Activated T-helper 17 cell treated with anti-CD3 and anti-CD28 coated beads, Interleukin-2, amount 50 U/mL, for 72 hours (primary cell): ENCODE measurements around the gene SP7. TPM values are rescaled to one million over a fixed set of nuclear protein-coding genes. Genes with fewer than 3 reads are reported as not detected.
"Not testable (repeated sequence)": the region's sequence is repeated elsewhere in the genome, so short reads cannot be mapped to it uniquely, and the experiment has no call there.

Source experiments
- ATAC-seq: fragments of 150-1000 bp; cut with Tn5 transposase; replicated peaks from 2 replicates; pipeline ENCODE4 v1.10.0; 2021; ENCODE audit warnings: mild to moderate bottlenecking, moderate library complexity
- H3K27ac Mint-ChIP-seq: one replicate; pipeline ENCODE4 v1.8.0; 2022; ENCODE audit warnings: mixed read lengths
- H3K27me3 Mint-ChIP-seq: one replicate; pipeline ENCODE4 v1.8.0; 2022; ENCODE audit warnings: mixed read lengths
- H3K36me3 Mint-ChIP-seq: one replicate; pipeline ENCODE4 v1.8.0; 2022; ENCODE audit warnings: low read depth, mild to moderate bottlenecking, mixed read lengths
- H3K4me1 Mint-ChIP-seq: one replicate; pipeline ENCODE4 v1.8.0; 2022; ENCODE audit warnings: mixed read lengths
- H3K4me3 Mint-ChIP-seq: one replicate; pipeline ENCODE4 v1.8.0; 2022; ENCODE audit warnings: mild to moderate bottlenecking, mixed read lengths
- H3K9me3 Mint-ChIP-seq: one replicate; pipeline ENCODE4 v1.8.0; 2022; ENCODE audit warnings: mixed read lengths
- total RNA-seq, 2 donors: library from RNA; stranded (reverse); gene quantifications; one replicate each; pipeline ENCODE4 v1.2.3, GENCODE V29; 2022

Gene SP7
- total RNA-seq, 2 donors from 2014 or later: not detected

GRCh38 chr12:53320352-53321195 lies 15.6 kb downstream of the SP7 start:
- peak overlapping the region; percentile 93 for H3K27ac Mint-ChIP-seq
- H3K4me1 Mint-ChIP-seq: peaks cover 35% of the 10 kb centered on the region
- ATAC-seq: no peak
- H3K36me3 Mint-ChIP-seq: peaks cover 45% of the 10 kb centered on the region
- H3K9me3 Mint-ChIP-seq: no peaks in the 10 kb centered on the region
- peak overlapping the region; percentile 93 for H3K4me3 Mint-ChIP-seq
- no peaks in the 10 kb centered on the region for H3K27me3 Mint-ChIP-seq

GRCh38 chr12:53313996-53314395 lies 22.2 kb downstream of the SP7 start:
- no peak for ATAC-seq
- Mint-ChIP-seq H3K27ac (peak overlapping the region; percentile 53), H3K4me1 (peaks cover 5% of the 10 kb centered on the region), H3K4me3 (no peak overlapping the region), H3K9me3 (no peaks in the 10 kb centered on the region), H3K36me3 (peaks cover 80% of the 10 kb centered on the region), H3K27me3 (no peaks in the 10 kb centered on the region)

- no peaks in the 10 kb centered on the region for H3K4me1 Mint-ChIP-seq
- no peak overlapping the region for H3K4me3 Mint-ChIP-seq
- no peaks in the 10 kb centered on the region for H3K27me3 Mint-ChIP-seq
- peaks cover 81% of the 10 kb centered on the region for H3K36me3 Mint-ChIP-seq
- ATAC-seq: no peak
- no peaks in the 10 kb centered on the region for H3K9me3 Mint-ChIP-seq
- peak overlapping the region; percentile 9 for H3K27ac Mint-ChIP-seq
Observed at GRCh38 chr12:53308276-53308675, 27.9 kb downstream of the SP7 start.

- H3K4me3 Mint-ChIP-seq: no peak overlapping the region
- peaks cover 8% of the 10 kb centered on the region for H3K4me1 Mint-ChIP-seq
- peaks cover 93% of the 10 kb centered on the region for H3K36me3 Mint-ChIP-seq
- no peaks in the 10 kb centered on the region for H3K27me3 Mint-ChIP-seq
- H3K9me3 Mint-ChIP-seq: no peaks in the 10 kb centered on the region
- no peak for ATAC-seq
- H3K27ac Mint-ChIP-seq: no peak overlapping the region
Observed at GRCh38 chr12:53306826-53307225, 29.3 kb downstream of the SP7 start.

GRCh38 chr12:53302903-53303302 lies 33.3 kb downstream of the SP7 start:
- H3K27ac Mint-ChIP-seq: peak overlapping the region; percentile 93
- H3K4me3 Mint-ChIP-seq: peak overlapping the region; percentile 95
- H3K4me1 Mint-ChIP-seq: peaks cover 37% of the 10 kb centered on the region
- peaks cover 96% of the 10 kb centered on the region for H3K36me3 Mint-ChIP-seq
- ATAC-seq: no peak
- no peaks in the 10 kb centered on the region for H3K9me3 Mint-ChIP-seq
- no peaks in the 10 kb centered on the region for H3K27me3 Mint-ChIP-seq

- H3K4me1 Mint-ChIP-seq: peaks cover 43% of the 10 kb centered on the region
- ATAC-seq: peak; percentile 20
- H3K27me3 Mint-ChIP-seq: no peaks in the 10 kb centered on the region
- H3K9me3 Mint-ChIP-seq: no peaks in the 10 kb centered on the region
- peak overlapping the region; percentile 95 for H3K4me3 Mint-ChIP-seq
- peak overlapping the region; percentile 93 for H3K27ac Mint-ChIP-seq
- peaks cover 96% of the 10 kb centered on the region for H3K36me3 Mint-ChIP-seq
Observed at GRCh38 chr12:53300187-53300586, 36.0 kb downstream of the SP7 start.

GRCh38 chr12:53299454-53300180 lies 36.5 kb downstream of the SP7 start, which contains the start of gene MYG1:
Gene MYG1, plus strand, starts transcription at chr12:53299695. Its CDS starts 43 bp downstream, at chr12:53299738.
- peak within 1 kb of the TSS; percentile 93 for H3K27ac Mint-ChIP-seq
- peaks cover 43% of the 10 kb centered on the region for H3K4me1 Mint-ChIP-seq
- peak; percentile 85 for ATAC-seq
- H3K4me3 Mint-ChIP-seq: peak within 1 kb of the TSS; percentile 95
- peaks cover 97% of the 10 kb centered on the region for H3K36me3 Mint-ChIP-seq
- H3K27me3 Mint-ChIP-seq: no peaks in the 10 kb centered on the region
- no peaks in the 10 kb centered on the region for H3K9me3 Mint-ChIP-seq

- ATAC-seq: peak; percentile 49
- H3K27me3 Mint-ChIP-seq: no peaks in the 10 kb centered on the region
- H3K4me3 Mint-ChIP-seq: peak overlapping the region; percentile 95
- H3K9me3 Mint-ChIP-seq: no peaks in the 10 kb centered on the region
- H3K4me1 Mint-ChIP-seq: peaks cover 43% of the 10 kb centered on the region
- H3K36me3 Mint-ChIP-seq: peaks cover 94% of the 10 kb centered on the region
- H3K27ac Mint-ChIP-seq: peak overlapping the region; percentile 93
Observed at GRCh38 chr12:53299101-53299453, 37.1 kb downstream of the SP7 start.

GRCh38 chr12:53298164-53298563 lies 38.0 kb downstream of the SP7 start:
- Mint-ChIP-seq H3K9me3 (no peaks in the 10 kb centered on the region), H3K36me3 (peaks cover 92% of the 10 kb centered on the region), H3K27me3 (no peaks in the 10 kb centered on the region), H3K4me1 (peaks cover 43% of the 10 kb centered on the region), H3K4me3 (peak overlapping the region; percentile 95), H3K27ac (peak overlapping the region; percentile 88)
- ATAC-seq: no peak

GRCh38 chr12:53297106-53297505 lies 39.0 kb downstream of the SP7 start:
- not testable (repeated sequence) for ATAC-seq, H3K9me3 Mint-ChIP-seq, H3K27me3 Mint-ChIP-seq
- H3K27ac Mint-ChIP-seq: peak overlapping the region; percentile 97
- peak overlapping the region; percentile 95 for H3K4me3 Mint-ChIP-seq
- peaks cover 36% of the 10 kb centered on the region for H3K4me1 Mint-ChIP-seq
- H3K36me3 Mint-ChIP-seq: peaks cover 92% of the 10 kb centered on the region

- H3K4me3 Mint-ChIP-seq: peak overlapping the region; percentile 95
- H3K4me1 Mint-ChIP-seq: peaks cover 28% of the 10 kb centered on the region
- H3K36me3 Mint-ChIP-seq: peaks cover 92% of the 10 kb centered on the region
- peak; percentile 3 for ATAC-seq
- H3K27me3 Mint-ChIP-seq: no peaks in the 10 kb centered on the region
- no peaks in the 10 kb centered on the region for H3K9me3 Mint-ChIP-seq
- peak overlapping the region; percentile 97 for H3K27ac Mint-ChIP-seq
Observed at GRCh38 chr12:53295891-53296219, 40.3 kb downstream of the SP7 start.

GRCh38 chr12:53295070-53295890 lies 40.9 kb downstream of the SP7 start, which contains the start of gene PFDN5:
Gene PFDN5, plus strand, starts transcription at chr12:53295542. Its CDS starts 26 bp downstream, at chr12:53295568.
- peak within 1 kb of the TSS; percentile 97 for H3K27ac Mint-ChIP-seq
- no peaks in the 10 kb centered on the region for H3K9me3 Mint-ChIP-seq
- H3K4me3 Mint-ChIP-seq: peak within 1 kb of the TSS; percentile 95
- no peaks in the 10 kb centered on the region for H3K27me3 Mint-ChIP-seq
- peaks cover 92% of the 10 kb centered on the region for H3K36me3 Mint-ChIP-seq
- peak; percentile 83 for ATAC-seq
- peaks cover 24% of the 10 kb centered on the region for H3K4me1 Mint-ChIP-seq

- Mint-ChIP-seq H3K4me1 (peaks cover 18% of the 10 kb centered on the region), H3K36me3 (peaks cover 90% of the 10 kb centered on the region), H3K4me3 (no peak overlapping the region), H3K27ac (no peak overlapping the region), H3K27me3 (no peaks in the 10 kb centered on the region), H3K9me3 (no peaks in the 10 kb centered on the region)
- no peak for ATAC-seq
Observed at GRCh38 chr12:53292426-53292825, 43.7 kb downstream of the SP7 start.

- Mint-ChIP-seq H3K9me3 (no peaks in the 10 kb centered on the region), H3K4me3 (peak overlapping the region; percentile 55), H3K36me3 (peaks cover 90% of the 10 kb centered on the region), H3K4me1 (peaks cover 17% of the 10 kb centered on the region), H3K27me3 (no peaks in the 10 kb centered on the region), H3K27ac (peak overlapping the region; percentile 80)
- ATAC-seq: peak; percentile 28
Observed at GRCh38 chr12:53290661-53291060, 45.5 kb downstream of the SP7 start.
